HepG2 (cell line): ENCODE measurements around the gene MFAP4. TPM values are rescaled to one million over a fixed set of nuclear protein-coding genes. Genes with fewer than 3 reads are reported as not detected.

ENCODE experiments used
- EEA1 ChIP-seq: sonication (generic); formaldehyde crosslinking; IDR thresholded peaks from 2 replicates; pipeline ENCODE4 v1.5.1; 2020; ENCODE audit warnings: mild to moderate bottlenecking, missing genetic modification reagents, borderline replicate concordance
- HCFC1 ChIP-seq: fragments of 150-350 bp; IDR thresholded peaks from 2 replicates; pipeline ENCODE4 v1.6.1; 2014; ENCODE audit warnings: low read depth, low read length
- MAFK ChIP-seq, 2 experiments: IDR thresholded peaks in 1 of 2; conservative IDR thresholded peaks in 1 of 2; 2 replicates each; pipeline ENCODE4 v1.6.1; 2011; ENCODE audit warnings: improper control_type of control experiment in 2 of 2, low read length in 2 of 2
- NFAT5 ChIP-seq: sonication (generic); formaldehyde crosslinking; IDR thresholded peaks from 2 replicates; pipeline ENCODE4 v1.4.0; 2020; ENCODE audit warnings: missing genetic modification reagents
- RARG ChIP-seq: sonication (generic); formaldehyde crosslinking; IDR thresholded peaks from 2 replicates; pipeline ENCODE4 v1.4.0; 2020; ENCODE audit warnings: low read depth, mild to moderate bottlenecking, missing genetic modification reagents
- RELA ChIP-seq: sonication (generic); formaldehyde crosslinking; IDR thresholded peaks from 2 replicates; pipeline ENCODE4 v1.4.0; 2020; ENCODE audit warnings: missing genetic modification reagents
- RFXAP ChIP-seq: sonication (generic); formaldehyde crosslinking; IDR thresholded peaks from 2 replicates; pipeline ENCODE4 v1.4.0; 2020; ENCODE audit warnings: missing genetic modification reagents, borderline replicate concordance
- TAF1 ChIP-seq: sonication (generic); formaldehyde crosslinking; IDR thresholded peaks from 2 replicates; pipeline ENCODE4 v1.4.0; 2020; ENCODE audit warnings: missing genetic modification reagents
- ZBTB43 ChIP-seq: sonication (generic); formaldehyde crosslinking; conservative IDR thresholded peaks from 2 replicates; pipeline ENCODE4 v1.4.0; 2020; ENCODE audit warnings: missing genetic modification reagents
- ZBTB44 ChIP-seq: sonication (generic); formaldehyde crosslinking; IDR thresholded peaks from 2 replicates; pipeline ENCODE4 v1.4.0; 2020; ENCODE audit warnings: missing genetic modification reagents
- ZNF740 ChIP-seq: sonication (generic); formaldehyde crosslinking; IDR thresholded peaks from 2 replicates; pipeline ENCODE4 v1.4.0; 2020; ENCODE audit warnings: missing genetic modification reagents
- ZNF784 ChIP-seq: sonication (generic); formaldehyde crosslinking; IDR thresholded peaks from 2 replicates; pipeline ENCODE4 v1.5.1; 2020; ENCODE audit warnings: missing genetic modification reagents, mild to moderate bottlenecking, borderline replicate concordance
- ZNF883 ChIP-seq: sonication (generic); formaldehyde crosslinking; IDR thresholded peaks from 2 replicates; pipeline ENCODE4 v1.5.1; 2020; ENCODE audit warnings: mild to moderate bottlenecking, missing genetic modification reagents; ENCODE audit errors: not compliant biosample characterization
- ZSCAN25 ChIP-seq: sonication (generic); formaldehyde crosslinking; IDR thresholded peaks from 2 replicates; pipeline ENCODE4 v1.8.0; 2022; ENCODE audit warnings: mild to moderate bottlenecking, missing genetic modification reagents
- ZSCAN30 ChIP-seq: sonication (generic); formaldehyde crosslinking; IDR thresholded peaks from 2 replicates; pipeline ENCODE4 v1.5.0; 2020; ENCODE audit warnings: mild to moderate bottlenecking, missing genetic modification reagents
- ZXDC ChIP-seq: sonication (generic); formaldehyde crosslinking; IDR thresholded peaks from 2 replicates; pipeline ENCODE4 v1.5.0; 2020; ENCODE audit warnings: mild to moderate bottlenecking, missing genetic modification reagents
- polyA plus RNA-seq, 8 experiments: library from polyadenylated mRNA; depleted of rRNA in 3 of 8; stranded (reverse) in 7 of 8; unstranded in 1 of 8; fragments of >200 nt; fragmentation: Illumina TruSeq in 4 of 8; extraction: Trizol in 4 of 8; gene quantifications; 2 replicates each; pipeline versions ENCODE4 v1.2.1 to v1.2.3, GENCODE V29; 2011 to 2016; ENCODE audit warnings: low read depth in 4 of 8, missing spikeins in 1 of 8, mixed read lengths in 1 of 8; ENCODE audit not compliant: insufficient read depth in 1 of 8
- total RNA-seq, 5 experiments: library from RNA; depleted of rRNA; stranded (reverse); fragments of >200 nt; fragmentation: Illumina TruSeq; extraction: Trizol; gene quantifications; 2 replicates each; pipeline ENCODE4 v1.2.3, GENCODE V29; 2016; ENCODE audit warnings: low read depth in 1 of 5

MFAP4 gene
- total and polyA plus RNA-seq, 2 of the 13 experiments (the other 11 are each of a cell fraction or from before 2014, with no cell fraction given) = 0.08 TPM; not detected in 1

- TF ChIP-seq NFAT5 (CRISPR knock-in tag) (peak; percentile 60; the same call in 1 of the 2 replicates), TAF1 (CRISPR knock-in tag) (peak; percentile 80), MAFK (conservative IDR thresholded peaks at IDR 0.05 in 1 of 2, IDR thresholded peaks at IDR 0.05 in 1 of 2; ENCODE audit: low read length in 2 of 2) (no peak), ZNF740 (CRISPR knock-in tag) (no peak), RFXAP (CRISPR knock-in tag) (peak; percentile 78; the same call in 1 of the 2 replicates), ZSCAN25 (peak; percentile 89), RARG (no peak), ZNF784 (CRISPR knock-in tag) (peak; percentile 64; the same call in 1 of the 2 replicates), ZBTB44 (no peak; the same call in 1 of the 2 replicates), ZXDC (CRISPR knock-in tag) (no peak), EEA1 (CRISPR knock-in tag) (no peak), ZNF883 (peak; percentile 80), RELA (CRISPR knock-in tag) (0 out of 2 replicates have a peak, but pooled peaks have one; percentile 44), ZBTB43 (no peak), HCFC1 (peak; percentile 62), ZSCAN30 (no peak)
Measured at GRCh38 chr17:19377602-19378415, 9.2 kb downstream of the MFAP4 start (continued).
